ENCODE data around the gene CIDEB. TPM values are rescaled to one million over a fixed set of nuclear protein-coding genes. Genes with fewer than 3 reads are reported as not detected.

CIDEB gene
- total RNA-seq, 2 donors from 2014 or later: 0.97 to 3.1 TPM

- H3K27ac ChIP-seq (ENCODE audit: low read depth, low read length): no peak overlapping the region
- H3K4me1 ChIP-seq (ENCODE audit: control insufficient read depth, insufficient read depth, low read length): peaks cover 4% of the 10 kb centered on the region
- peaks cover 95% of the 10 kb centered on the region for H3K27me3 Mint-ChIP-seq (ENCODE audit: insufficient read depth)
- no peak overlapping the region for H3K4me3 ChIP-seq (ENCODE audit: low read length)
- DNase-seq: no peak
- H3K9me3 Mint-ChIP-seq: no peaks in the 10 kb centered on the region
- peak overlapping the region; percentile 58 for H3K4me3 Mint-ChIP-seq
- no peaks in the 10 kb centered on the region for H3K9me3 ChIP-seq (ENCODE audit: control insufficient read depth, low read length)
- peaks cover 15% of the 10 kb centered on the region for H3K4me1 Mint-ChIP-seq
- TF ChIP-seq, protein P1, sequence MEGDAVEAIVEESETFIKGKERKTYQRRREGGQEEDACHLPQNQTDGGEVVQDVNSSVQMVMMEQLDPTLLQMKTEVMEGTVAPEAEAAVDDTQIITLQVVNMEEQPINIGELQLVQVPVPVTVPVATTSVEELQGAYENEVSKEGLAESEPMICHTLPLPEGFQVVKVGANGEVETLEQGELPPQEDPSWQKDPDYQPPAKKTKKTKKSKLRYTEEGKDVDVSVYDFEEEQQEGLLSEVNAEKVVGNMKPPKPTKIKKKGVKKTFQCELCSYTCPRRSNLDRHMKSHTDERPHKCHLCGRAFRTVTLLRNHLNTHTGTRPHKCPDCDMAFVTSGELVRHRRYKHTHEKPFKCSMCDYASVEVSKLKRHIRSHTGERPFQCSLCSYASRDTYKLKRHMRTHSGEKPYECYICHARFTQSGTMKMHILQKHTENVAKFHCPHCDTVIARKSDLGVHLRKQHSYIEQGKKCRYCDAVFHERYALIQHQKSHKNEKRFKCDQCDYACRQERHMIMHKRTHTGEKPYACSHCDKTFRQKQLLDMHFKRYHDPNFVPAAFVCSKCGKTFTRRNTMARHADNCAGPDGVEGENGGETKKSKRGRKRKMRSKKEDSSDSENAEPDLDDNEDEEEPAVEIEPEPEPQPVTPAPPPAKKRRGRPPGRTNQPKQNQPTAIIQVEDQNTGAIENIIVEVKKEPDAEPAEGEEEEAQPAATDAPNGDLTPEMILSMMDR (conservative IDR thresholded peaks at IDR 0.05): no peak
- H3K36me3 Mint-ChIP-seq (ENCODE audit: low read depth): no peaks in the 10 kb centered on the region
- WGBS, 2 experiments (ENCODE audit: insufficient coverage in 1 of 2, insufficient read length in 1 of 2): 75 to 82% methylated on average over 10 to 14 of the region's 14 CpGs
- no peak overlapping the region for H3K27ac Mint-ChIP-seq
- H3K36me3 ChIP-seq (ENCODE audit: control insufficient read depth, insufficient read depth, low read length): no peaks in the 10 kb centered on the region
- no peak overlapping the region for H3K9ac ChIP-seq (ENCODE audit: extremely low read depth, low read length, poor library complexity, severe bottlenecking)
- peaks cover 97% of the 10 kb centered on the region for H3K27me3 ChIP-seq (ENCODE audit: control insufficient read depth, insufficient read depth, low read length, poor library complexity, severe bottlenecking)
These were observed 31.1 kb upstream of the CIDEB start for GRCh38 chr14:24338843-24339242.

- no peaks in the 10 kb centered on the region for H3K9me3 ChIP-seq (ENCODE audit: control insufficient read depth, low read length)
- no peak overlapping the region for H3K4me3 ChIP-seq (ENCODE audit: low read length)
- Mint-ChIP-seq H3K4me3 (no peak overlapping the region), H3K4me1 (peaks cover 16% of the 10 kb centered on the region), H3K9me3 (no peaks in the 10 kb centered on the region), H3K36me3 (ENCODE audit: low read depth) (no peaks in the 10 kb centered on the region), H3K27ac (no peak overlapping the region), H3K27me3 (ENCODE audit: insufficient read depth) (peaks cover 99% of the 10 kb centered on the region)
- H3K9ac ChIP-seq (ENCODE audit: extremely low read depth, low read length, poor library complexity, severe bottlenecking): no peak overlapping the region
- H3K27me3 ChIP-seq (ENCODE audit: control insufficient read depth, insufficient read depth, low read length, poor library complexity, severe bottlenecking): peaks cover 98% of the 10 kb centered on the region
- DNase-seq: no peak
- WGBS, 2 experiments (ENCODE audit: insufficient coverage in 1 of 2, insufficient read length in 1 of 2): 87 to 96% methylated on average over 5 to 8 of the region's 8 CpGs
- peaks cover 4% of the 10 kb centered on the region for H3K4me1 ChIP-seq (ENCODE audit: control insufficient read depth, insufficient read depth, low read length)
- no peak overlapping the region for H3K27ac ChIP-seq (ENCODE audit: low read depth, low read length)
- TF ChIP-seq, protein P1 (conservative IDR thresholded peaks at IDR 0.05): no peak
- H3K36me3 ChIP-seq (ENCODE audit: control insufficient read depth, insufficient read depth, low read length): no peaks in the 10 kb centered on the region
These were observed 30.0 kb upstream of the CIDEB start for GRCh38 chr14:24337824-24338175.

GRCh38 chr14:24337144-24337823 is 29.5 kb upstream of the CIDEB start:
- Mint-ChIP-seq H3K27me3 (ENCODE audit: insufficient read depth) (peaks cover 99% of the 10 kb centered on the region), H3K4me1 (peaks cover 19% of the 10 kb centered on the region), H3K9me3 (no peaks in the 10 kb centered on the region), H3K27ac (no peak overlapping the region), H3K4me3 (no peak overlapping the region), H3K36me3 (ENCODE audit: low read depth) (no peaks in the 10 kb centered on the region)
- WGBS, 2 experiments (ENCODE audit: insufficient coverage in 1 of 2, insufficient read length in 1 of 2): 79 to 88% methylated on average over 4 to 7 of the region's 7 CpGs
- Histone ChIP-seq H3K4me1 (ENCODE audit: control insufficient read depth, insufficient read depth, low read length) (peaks cover 4% of the 10 kb centered on the region), H3K9me3 (ENCODE audit: control insufficient read depth, low read length) (no peaks in the 10 kb centered on the region), H3K27ac (ENCODE audit: low read depth, low read length) (no peak overlapping the region), H3K27me3 (ENCODE audit: control insufficient read depth, insufficient read depth, low read length, poor library complexity, severe bottlenecking) (peaks cover 99% of the 10 kb centered on the region), H3K4me3 (ENCODE audit: low read length) (no peak overlapping the region), H3K9ac (ENCODE audit: extremely low read depth, low read length, poor library complexity, severe bottlenecking) (no peak overlapping the region), H3K36me3 (ENCODE audit: control insufficient read depth, insufficient read depth, low read length) (no peaks in the 10 kb centered on the region)
- TF ChIP-seq, protein P1 (conservative IDR thresholded peaks at IDR 0.05): no peak
- DNase-seq: peak; percentile 38

Data from endodermal cell (in vitro differentiated cells).